T-helper 1 cell treated with Interleukin-12 subunit alpha and Interleukin-12 subunit beta and Interleukin-4 antibody, amounts not matched to agents 30 μg/mL and 1 μg/mL, for 36 hours (primary cell): ENCODE measurements around the gene PYROXD2.

Experiments used
- H3K27ac Mint-ChIP-seq: one replicate; pipeline ENCODE4 v1.8.0; 2021; ENCODE audit warnings: mild to moderate bottlenecking, mixed read lengths
- H3K27me3 Mint-ChIP-seq: one replicate; pipeline ENCODE4 v1.8.0; 2021; ENCODE audit warnings: low read depth, mixed read lengths
- H3K36me3 Mint-ChIP-seq: one replicate; pipeline ENCODE4 v1.8.0; 2021; ENCODE audit warnings: low read depth, mixed read lengths
- H3K4me1 Mint-ChIP-seq: one replicate; pipeline ENCODE4 v1.8.0; 2021; ENCODE audit warnings: low read depth, mixed read lengths
- H3K4me3 Mint-ChIP-seq: one replicate; pipeline ENCODE4 v1.8.0; 2021; ENCODE audit warnings: mild to moderate bottlenecking, moderate library complexity, mixed read lengths
- H3K9me3 Mint-ChIP-seq: one replicate; pipeline ENCODE4 v1.8.0; 2021; ENCODE audit warnings: mixed read lengths

PYROXD2 gene

DNA sequence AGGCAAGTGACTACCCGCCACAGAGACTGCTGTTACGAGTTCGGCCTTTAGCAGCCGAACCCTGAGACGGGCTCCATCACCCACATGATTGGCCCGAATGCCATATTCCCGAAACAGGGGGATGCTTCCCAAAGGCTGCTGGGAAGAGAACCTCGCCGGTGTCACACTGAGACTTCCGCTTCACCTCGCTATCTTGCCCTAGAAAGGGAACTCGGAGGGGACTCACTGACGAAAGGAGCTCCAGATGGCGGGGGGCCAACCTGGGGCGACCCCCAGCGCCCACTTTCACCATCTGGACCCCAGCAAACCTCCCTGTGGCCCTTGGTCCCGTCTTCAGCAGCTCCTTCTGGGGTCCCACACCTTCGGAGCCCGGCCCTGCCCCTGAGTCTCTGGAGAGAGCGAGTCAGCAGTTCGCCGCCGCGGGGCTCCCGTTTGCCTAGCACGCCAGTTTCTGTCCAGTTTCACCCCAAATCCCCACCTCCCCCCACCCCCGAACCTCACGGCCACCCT, 31.2 kb upstream of the PYROXD2 start:
- Mint-ChIP-seq H3K4me3 (peak overlapping the region; percentile 90), H3K27ac (peak overlapping the region; percentile 83), H3K36me3 (peaks cover 27% of the 10 kb centered on the region), H3K4me1 (peaks cover 23% of the 10 kb centered on the region), H3K27me3 (peaks cover 21% of the 10 kb centered on the region), H3K9me3 (no peaks in the 10 kb centered on the region)

- H3K27ac Mint-ChIP-seq, result no peak overlapping the region
- peak overlapping the region; percentile 90 for H3K4me3 Mint-ChIP-seq
- peaks cover 32% of the 10 kb centered on the region for H3K36me3 Mint-ChIP-seq
These were observed 30.3 kb upstream of the PYROXD2 start for GRCh38 chr10:98445200-98445812.

GRCh38 chr10:98444314-98445006, 29.5 kb upstream of the PYROXD2 start:
- Mint-ChIP-seq H3K27ac (peak overlapping the region; percentile 70), H3K9me3 (peaks cover 2% of the 10 kb centered on the region), H3K27me3 (peaks cover 7% of the 10 kb centered on the region), H3K36me3 (peaks cover 37% of the 10 kb centered on the region), H3K4me3 (peak overlapping the region; percentile 58), H3K4me1 (peaks cover 25% of the 10 kb centered on the region)

More at GRCh38 chr10:98445200-98445812, 30.3 kb upstream of the PYROXD2 start:
- peaks cover 12% of the 10 kb centered on the region for H3K27me3 Mint-ChIP-seq
- peaks cover 25% of the 10 kb centered on the region for H3K4me1 Mint-ChIP-seq
- no peaks in the 10 kb centered on the region for H3K9me3 Mint-ChIP-seq

DNA sequence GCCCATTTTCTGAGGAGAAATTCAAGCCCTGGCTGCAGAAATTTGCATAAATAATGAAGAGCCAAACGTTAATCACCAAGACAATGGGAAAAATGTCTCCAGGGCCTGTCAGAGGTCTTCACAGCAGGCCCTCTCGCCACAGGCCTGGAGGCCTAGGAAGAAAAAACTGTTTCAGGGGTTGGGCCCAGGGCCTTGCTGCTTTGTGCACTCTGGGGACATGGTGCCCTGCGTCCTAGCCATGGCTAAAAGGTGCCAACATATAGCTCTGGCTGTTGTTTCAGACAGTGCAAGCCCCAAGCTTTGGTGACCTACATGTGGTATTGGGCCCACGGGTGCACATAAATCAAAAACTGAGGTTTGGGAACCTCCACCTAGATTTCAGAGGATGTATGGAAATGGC, 23.7 kb upstream of the PYROXD2 start:
- H3K9me3 Mint-ChIP-seq, result peaks cover 2% of the 10 kb centered on the region
- peaks cover 59% of the 10 kb centered on the region for H3K36me3 Mint-ChIP-seq

DNA sequence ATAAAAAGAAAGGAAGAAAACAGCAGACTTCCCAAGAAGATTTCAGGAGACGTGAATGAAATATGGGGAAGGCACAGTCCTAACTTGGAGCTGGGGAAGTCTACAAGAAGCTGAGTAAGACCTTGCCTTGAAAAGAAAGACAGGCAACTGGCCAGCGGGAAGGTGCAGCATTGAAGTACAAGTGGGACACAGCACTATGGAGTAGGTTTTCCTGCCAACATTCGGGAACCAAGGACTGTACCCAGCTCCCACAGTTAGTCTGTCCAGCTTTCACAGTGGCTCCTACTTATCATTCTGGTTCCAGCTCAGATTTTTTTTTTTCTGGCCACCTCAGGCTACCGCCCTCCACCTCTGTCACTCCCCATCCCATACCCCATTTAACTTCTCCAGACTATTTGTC, 21.7 kb upstream of the PYROXD2 start:
- Mint-ChIP-seq H3K27me3 (no peaks in the 10 kb centered on the region), H3K4me3 (no peak overlapping the region), H3K27ac (no peak overlapping the region), H3K9me3 (peaks cover 12% of the 10 kb centered on the region), H3K4me1 (peaks cover 4% of the 10 kb centered on the region), H3K36me3 (peaks cover 57% of the 10 kb centered on the region)

More for the DNA sequence above, 23.7 kb upstream of the PYROXD2 start:
- Mint-ChIP-seq H3K27ac (no peak overlapping the region), H3K4me1 (peaks cover 13% of the 10 kb centered on the region), H3K27me3 (no peaks in the 10 kb centered on the region), H3K4me3 (no peak overlapping the region)

- H3K27me3 Mint-ChIP-seq, result no peaks in the 10 kb centered on the region
- no peak overlapping the region for H3K4me3 Mint-ChIP-seq
- peaks cover 12% of the 10 kb centered on the region for H3K9me3 Mint-ChIP-seq
- peaks cover 59% of the 10 kb centered on the region for H3K36me3 Mint-ChIP-seq
- H3K4me1 Mint-ChIP-seq, result no peaks in the 10 kb centered on the region
- H3K27ac Mint-ChIP-seq, result no peak overlapping the region
These were observed 20.2 kb upstream of the PYROXD2 start for GRCh38 chr10:98435178-98435577.

DNA sequence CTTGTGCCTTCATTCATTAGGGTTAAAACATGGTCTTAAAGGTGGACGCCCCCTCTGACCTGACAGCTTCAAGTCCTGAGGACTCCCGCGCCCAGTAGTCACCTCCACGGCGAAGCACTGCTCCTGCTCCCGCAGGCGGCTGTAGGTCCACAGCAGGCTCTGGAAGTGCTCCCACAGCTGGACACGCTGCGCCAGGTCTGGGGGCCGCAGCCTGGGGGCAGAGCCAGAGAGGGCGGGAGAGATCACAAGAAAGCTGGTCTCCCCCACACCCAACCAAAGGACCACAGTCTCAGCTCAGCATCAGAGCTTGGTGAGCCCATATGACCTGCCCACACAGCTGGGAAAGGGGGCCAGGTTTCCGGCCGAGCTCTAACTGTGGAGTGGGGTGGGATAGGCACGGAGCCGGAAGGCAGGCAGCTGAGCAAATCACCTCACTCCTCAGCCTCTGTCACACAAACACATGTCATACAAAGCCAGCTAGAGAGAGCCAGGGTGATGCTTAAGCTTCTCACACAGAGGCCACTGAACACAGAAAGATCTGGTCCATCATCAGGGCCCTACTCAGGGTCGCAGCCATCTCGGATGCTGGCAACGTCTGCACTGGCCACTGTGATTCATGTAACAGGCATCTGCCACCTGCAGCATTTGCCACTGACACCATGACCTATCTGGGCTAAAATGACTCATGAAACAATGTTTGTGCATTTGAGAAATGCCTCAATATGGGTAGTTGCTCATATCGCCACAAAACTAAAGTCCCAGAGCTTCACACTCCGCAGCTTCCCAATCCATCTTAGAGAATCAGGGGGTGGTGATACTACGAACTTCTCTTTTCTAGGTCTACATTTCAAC, 19.1 kb upstream of the PYROXD2 start:
- Mint-ChIP-seq H3K27ac (no peak overlapping the region), H3K27me3 (no peaks in the 10 kb centered on the region), H3K4me1 (no peaks in the 10 kb centered on the region), H3K36me3 (peaks cover 50% of the 10 kb centered on the region), H3K9me3 (peaks cover 9% of the 10 kb centered on the region), H3K4me3 (no peak overlapping the region)

DNA sequence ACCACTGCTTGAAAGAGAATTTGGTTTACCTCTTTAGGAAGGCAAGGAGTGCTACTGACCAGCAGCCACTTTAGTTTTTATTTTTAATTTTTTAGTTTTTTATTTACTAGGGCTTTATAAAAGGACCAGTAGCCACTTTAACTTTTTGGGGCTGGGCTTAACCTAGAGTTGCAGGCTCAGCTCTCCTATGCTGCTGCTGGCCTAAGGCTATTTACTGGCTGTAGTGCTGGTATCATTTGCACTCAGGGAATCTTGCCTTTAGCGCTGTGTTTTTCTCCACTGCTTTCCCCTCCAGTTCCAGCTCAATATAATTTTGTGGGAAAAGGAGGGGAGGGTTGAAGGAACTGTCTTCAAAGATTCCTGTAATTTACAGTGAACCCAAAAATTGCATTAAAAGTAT, 18.4 kb upstream of the PYROXD2 start:
- H3K4me1 Mint-ChIP-seq, result no peaks in the 10 kb centered on the region
- H3K9me3 Mint-ChIP-seq, result peaks cover 9% of the 10 kb centered on the region

GRCh38 chr10:98432330-98432729, 17.3 kb upstream of the PYROXD2 start:
- peaks cover 39% of the 10 kb centered on the region for H3K36me3 Mint-ChIP-seq

More for the DNA sequence above, 18.4 kb upstream of the PYROXD2 start:
- H3K27ac Mint-ChIP-seq, result no peak overlapping the region
- H3K36me3 Mint-ChIP-seq, result peaks cover 45% of the 10 kb centered on the region
- H3K4me3 Mint-ChIP-seq, result no peak overlapping the region
- H3K27me3 Mint-ChIP-seq, result no peaks in the 10 kb centered on the region

GRCh38 chr10:98431016-98431415, 16.0 kb upstream of the PYROXD2 start:
- H3K27me3 Mint-ChIP-seq, result no peaks in the 10 kb centered on the region
- H3K9me3 Mint-ChIP-seq, result peaks cover 9% of the 10 kb centered on the region

More at GRCh38 chr10:98432330-98432729, 17.3 kb upstream of the PYROXD2 start:
- Mint-ChIP-seq H3K27me3 (no peaks in the 10 kb centered on the region), H3K4me1 (no peaks in the 10 kb centered on the region), H3K9me3 (peaks cover 9% of the 10 kb centered on the region), H3K27ac (no peak overlapping the region), H3K4me3 (no peak overlapping the region)

DNA sequence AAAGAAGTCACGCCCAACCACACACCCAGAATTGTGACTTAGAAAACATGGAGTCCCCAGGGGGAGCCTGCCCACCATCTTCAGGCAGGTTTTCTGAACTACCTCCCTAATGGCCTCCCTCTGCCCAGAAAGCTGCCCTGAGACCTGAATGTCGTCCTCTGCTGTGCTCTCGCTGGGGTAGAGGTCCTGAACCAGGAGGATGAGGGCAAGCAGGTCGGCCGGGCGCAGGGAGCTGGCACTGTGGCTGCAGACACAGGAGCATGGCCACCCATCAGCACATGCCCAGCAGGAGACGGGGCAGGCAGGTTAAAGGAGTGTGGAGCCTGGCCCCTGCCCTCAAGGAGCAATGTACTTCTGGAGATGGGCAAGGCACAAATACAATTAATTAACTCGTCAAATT, 15.4 kb upstream of the PYROXD2 start:
- Mint-ChIP-seq H3K4me3 (no peak overlapping the region), H3K27ac (no peak overlapping the region), H3K9me3 (peaks cover 9% of the 10 kb centered on the region), H3K36me3 (peaks cover 35% of the 10 kb centered on the region), H3K4me1 (no peaks in the 10 kb centered on the region), H3K27me3 (no peaks in the 10 kb centered on the region)

More at GRCh38 chr10:98431016-98431415, 16.0 kb upstream of the PYROXD2 start:
- Mint-ChIP-seq H3K4me3 (no peak overlapping the region), H3K4me1 (no peaks in the 10 kb centered on the region), H3K27ac (no peak overlapping the region), H3K36me3 (peaks cover 40% of the 10 kb centered on the region)

DNA sequence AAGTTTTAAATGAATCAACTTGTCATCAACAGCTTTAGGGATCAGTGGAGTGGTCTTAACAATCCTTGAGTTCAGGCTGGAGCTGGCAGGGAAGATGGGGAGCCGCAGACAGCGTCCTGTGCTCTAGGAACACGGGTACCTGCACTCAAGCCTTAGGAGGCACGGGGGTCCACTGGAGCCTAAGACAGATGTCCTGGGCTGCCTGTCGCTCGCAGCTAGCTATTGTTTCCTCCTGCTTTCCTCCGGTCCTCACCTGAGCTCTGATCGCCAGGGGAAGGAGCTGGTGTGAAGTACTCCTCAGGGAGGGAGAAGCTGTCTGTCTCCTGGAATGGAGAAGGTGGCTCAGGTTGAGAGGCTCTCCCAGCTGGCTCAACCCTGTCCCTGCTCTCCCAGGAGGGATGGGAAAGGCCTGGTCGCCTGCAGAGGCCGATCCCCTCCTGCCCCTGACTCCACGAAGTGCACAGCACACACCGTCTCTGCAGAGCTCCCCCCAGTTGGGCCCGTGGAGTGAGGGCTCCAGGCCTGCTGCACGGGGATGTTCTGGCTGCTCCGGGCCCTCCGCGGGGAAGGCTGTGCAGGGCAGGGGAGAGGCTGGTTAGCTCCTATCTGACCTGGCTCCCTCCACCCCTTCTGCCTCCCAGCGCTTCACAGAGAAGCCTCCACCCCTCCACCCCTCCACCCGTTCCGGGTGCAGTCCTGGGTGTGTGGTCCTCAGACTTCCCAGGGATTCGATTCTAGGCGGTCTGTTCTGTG, 14.5 kb upstream of the PYROXD2 start:
- Mint-ChIP-seq H3K4me3 (no peak overlapping the region), H3K4me1 (no peaks in the 10 kb centered on the region), H3K27ac (no peak overlapping the region), H3K36me3 (peaks cover 28% of the 10 kb centered on the region), H3K9me3 (peaks cover 9% of the 10 kb centered on the region), H3K27me3 (no peaks in the 10 kb centered on the region)

DNA sequence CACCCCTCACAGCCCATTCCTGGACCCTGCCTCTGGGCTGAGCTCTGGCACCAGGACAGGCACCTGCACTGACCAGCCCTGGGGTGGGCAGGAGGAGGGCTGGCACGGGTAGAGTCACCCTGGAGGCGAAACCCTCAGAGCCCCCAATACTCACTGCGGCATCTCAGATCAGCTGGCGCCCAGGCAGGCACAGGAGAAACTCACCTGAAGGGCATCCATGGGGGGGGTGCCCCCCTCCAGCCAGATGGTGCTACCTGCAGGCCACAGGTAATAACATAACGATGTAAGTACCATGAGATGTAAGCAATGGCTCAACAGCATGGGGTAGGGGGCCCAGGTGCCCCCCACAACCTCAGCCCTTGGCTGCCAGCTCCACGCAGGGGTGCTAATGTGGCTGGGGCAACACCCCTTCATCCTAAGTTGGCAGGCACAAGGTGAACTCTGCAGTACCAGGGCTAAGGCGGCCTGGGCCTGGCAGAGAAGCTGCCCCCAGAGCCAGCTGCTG, 12.1 kb upstream of the PYROXD2 start:
- Mint-ChIP-seq H3K27me3 (no peaks in the 10 kb centered on the region), H3K36me3 (peaks cover 20% of the 10 kb centered on the region), H3K4me3 (no peak overlapping the region), H3K27ac (no peak overlapping the region), H3K9me3 (peaks cover 3% of the 10 kb centered on the region), H3K4me1 (no peaks in the 10 kb centered on the region)
